ENCODE results near the gene ETS1.

Gene ETS1

GRCh38 chr11:128619007-128619406 is 31.6 kb upstream of the ETS1 start:
- TF ChIP-seq REST (IDR thresholded peaks at IDR 0.05; ENCODE audit: insufficient read depth in 1 of 2, low read depth in 2 of 2, low read length in 2 of 2) (no peak), FOXP2 (optimal IDR thresholded peaks at IDR 0.05; ENCODE audit: borderline replicate concordance, extremely low read depth, extremely low read length, insufficient read depth) (no peak), POLR2AphosphoS5 (IDR thresholded peaks at IDR 0.05; ENCODE audit: low read depth, low read length) (no peak), SIN3A (IDR thresholded peaks at IDR 0.05; ENCODE audit: borderline replicate concordance, insufficient read depth, low read length) (no peak), TAF1 (IDR thresholded peaks at IDR 0.05; ENCODE audit: borderline replicate concordance, insufficient read depth, low read length) (no peak)

GRCh38 chr11:128618603-128619002 is 31.2 kb upstream of the ETS1 start:
- no peak for TF ChIP-seq TAF1 (IDR thresholded peaks at IDR 0.05; ENCODE audit: borderline replicate concordance, insufficient read depth, low read length)
- no peak for TF ChIP-seq POLR2AphosphoS5 (IDR thresholded peaks at IDR 0.05; ENCODE audit: low read depth, low read length)
- no peak for TF ChIP-seq SIN3A (IDR thresholded peaks at IDR 0.05; ENCODE audit: borderline replicate concordance, insufficient read depth, low read length)
- no peak for TF ChIP-seq REST (IDR thresholded peaks at IDR 0.05; ENCODE audit: insufficient read depth in 1 of 2, low read depth in 2 of 2, low read length in 2 of 2)
- TF ChIP-seq FOXP2 (optimal IDR thresholded peaks at IDR 0.05; ENCODE audit: borderline replicate concordance, extremely low read depth, extremely low read length, insufficient read depth), result no peak

- TF ChIP-seq FOXP2 (optimal IDR thresholded peaks at IDR 0.05; ENCODE audit: borderline replicate concordance, extremely low read depth, extremely low read length, insufficient read depth) (no peak), POLR2AphosphoS5 (IDR thresholded peaks at IDR 0.05; ENCODE audit: low read depth, low read length) (no peak), SIN3A (IDR thresholded peaks at IDR 0.05; ENCODE audit: borderline replicate concordance, insufficient read depth, low read length) (no peak), TAF1 (IDR thresholded peaks at IDR 0.05; ENCODE audit: borderline replicate concordance, insufficient read depth, low read length) (no peak), REST (IDR thresholded peaks at IDR 0.05; ENCODE audit: insufficient read depth in 1 of 2, low read depth in 2 of 2, low read length in 2 of 2) (no peak)
Measured at GRCh38 chr11:128616161-128616560, 28.8 kb upstream of the ETS1 start.

GRCh38 chr11:128615612-128616011 is 28.3 kb upstream of the ETS1 start:
- TF ChIP-seq POLR2AphosphoS5 (IDR thresholded peaks at IDR 0.05; ENCODE audit: low read depth, low read length), result no peak
- TF ChIP-seq FOXP2 (optimal IDR thresholded peaks at IDR 0.05; ENCODE audit: borderline replicate concordance, extremely low read depth, extremely low read length, insufficient read depth), result no peak
- TF ChIP-seq SIN3A (IDR thresholded peaks at IDR 0.05; ENCODE audit: borderline replicate concordance, insufficient read depth, low read length), result no peak
- TF ChIP-seq REST (IDR thresholded peaks at IDR 0.05; ENCODE audit: insufficient read depth in 1 of 2, low read depth in 2 of 2, low read length in 2 of 2), result no peak

GRCh38 chr11:128615076-128615475 is 27.7 kb upstream of the ETS1 start:
- TF ChIP-seq REST (IDR thresholded peaks at IDR 0.05; ENCODE audit: insufficient read depth in 1 of 2, low read depth in 2 of 2, low read length in 2 of 2), result no peak
- TF ChIP-seq SIN3A (IDR thresholded peaks at IDR 0.05; ENCODE audit: borderline replicate concordance, insufficient read depth, low read length), result no peak
- TF ChIP-seq FOXP2 (optimal IDR thresholded peaks at IDR 0.05; ENCODE audit: borderline replicate concordance, extremely low read depth, extremely low read length, insufficient read depth), result no peak
- TF ChIP-seq POLR2AphosphoS5 (IDR thresholded peaks at IDR 0.05; ENCODE audit: low read depth, low read length), result no peak
- TF ChIP-seq TAF1 (IDR thresholded peaks at IDR 0.05; ENCODE audit: borderline replicate concordance, insufficient read depth, low read length), result no peak
